ENCODE data around the gene ITGA1.
A peak's percentile ranks its signal among the peaks of the same experiment; 100 is the strongest.

The ITGA1 gene

GRCh38 chr5:52773342-52773741 is 14.4 kb upstream of the ITGA1 start:
- no peak for DNase-seq

GRCh38 chr5:52774005-52774410 is 13.7 kb upstream of the ITGA1 start:
- DNase-seq: no peak

GRCh38 chr5:52776116-52776515 is 11.6 kb upstream of the ITGA1 start:
- peak; percentile 18 for DNase-seq

- no peak for DNase-seq
Measured at GRCh38 chr5:52777186-52777585, 10.5 kb upstream of the ITGA1 start.

GRCh38 chr5:52778781-52779180 is 8.9 kb upstream of the ITGA1 start:
- DNase-seq: no peak

- no peak for DNase-seq
Measured at GRCh38 chr5:52779213-52779612, 8.5 kb upstream of the ITGA1 start.

GRCh38 chr5:52783226-52783959 is 4.3 kb upstream of the ITGA1 start:
- no peak for DNase-seq

- DNase-seq: no peak
Measured at GRCh38 chr5:52784737-52785136, 3.0 kb upstream of the ITGA1 start.

GRCh38 chr5:52786391-52786790 is 1.3 kb upstream of the ITGA1 start:
- no peak for DNase-seq

- DNase-seq: peak; percentile 41
Measured at GRCh38 chr5:52786949-52787599, 642 bp upstream of the ITGA1 start.

GRCh38 chr5:52788505-52788821 is 747 bp downstream of the ITGA1 start:
- no peak for DNase-seq

GRCh38 chr5:52789378-52789777 is 1.7 kb downstream of the ITGA1 start:
- DNase-seq: no peak

- no peak for DNase-seq
Measured at GRCh38 chr5:52789851-52790250, 2.1 kb downstream of the ITGA1 start.

- DNase-seq: no peak
Measured at GRCh38 chr5:52791366-52791765, 3.6 kb downstream of the ITGA1 start.

- DNase-seq: no peak
Measured at GRCh38 chr5:52794519-52794918, 6.8 kb downstream of the ITGA1 start.

GRCh38 chr5:52796031-52796430 is 8.3 kb downstream of the ITGA1 start:
- no peak for DNase-seq

- DNase-seq: no peak
Measured at GRCh38 chr5:52796516-52797103, 8.9 kb downstream of the ITGA1 start.

- DNase-seq: no peak
Measured at GRCh38 chr5:52798938-52799337, 11.2 kb downstream of the ITGA1 start.

- no peak for DNase-seq
Measured at GRCh38 chr5:52799358-52799982, 11.8 kb downstream of the ITGA1 start.

GRCh38 chr5:52799983-52800393 is 12.3 kb downstream of the ITGA1 start:
- peak; percentile 95 for DNase-seq

GRCh38 chr5:52800394-52801213 is 12.9 kb downstream of the ITGA1 start:
- DNase-seq: peak; percentile 45

- no peak for DNase-seq
Measured at GRCh38 chr5:52801329-52801728, 13.6 kb downstream of the ITGA1 start.

Data from activated CD4-positive, alpha-beta T cell treated with anti-CD3 and anti-CD28 coated beads, Interleukin-2, amount 50 U/mL, for 1 hour (primary cell).